ENCODE measurements around the gene SYTL1. TPM values are rescaled to one million over a fixed set of nuclear protein-coding genes. Genes with fewer than 3 reads are reported as not detected.
A peak's percentile ranks its signal among the peaks of the same experiment; 100 is the strongest.

Gene SYTL1
- total RNA-seq, 2 donors from 2014 or later, result 6.7 to 7.5 TPM

DNA sequence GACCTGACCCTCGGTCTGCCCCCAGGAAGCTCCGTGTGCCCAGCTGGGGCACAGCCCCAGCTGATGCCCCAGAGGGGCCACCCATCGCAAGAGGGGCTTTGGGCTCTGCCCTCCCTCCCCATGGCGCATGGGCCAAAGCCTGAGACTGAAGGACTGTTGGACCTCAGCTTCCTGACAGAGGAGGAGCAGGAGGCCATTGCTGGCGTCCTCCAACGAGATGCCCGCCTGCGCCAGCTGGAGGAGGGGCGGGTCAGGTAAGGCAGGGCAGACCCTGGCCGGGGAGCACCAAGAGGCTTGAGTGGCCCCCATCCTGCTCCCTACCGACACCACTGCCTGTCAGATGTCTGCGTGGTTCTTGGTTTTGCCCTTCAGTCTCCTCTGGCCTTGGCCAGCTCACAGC is 3.5 kb downstream of the SYTL1 start:
- Mint-ChIP-seq H3K4me3 (no peak overlapping the region), H3K27ac (no peak overlapping the region), H3K27me3 (ENCODE audit: insufficient read depth) (peaks cover 3% of the 10 kb centered on the region), H3K36me3 (ENCODE audit: low read depth) (peaks cover 4% of the 10 kb centered on the region), H3K9me3 (peaks cover 1% of the 10 kb centered on the region), H3K4me1 (peaks cover 19% of the 10 kb centered on the region)
- no peak overlapping the region for H3K9ac ChIP-seq (ENCODE audit: extremely low read depth, low read length, poor library complexity, severe bottlenecking)
- WGBS, 2 experiments (ENCODE audit: insufficient coverage in 1 of 2, insufficient read length in 1 of 2), result 90 to 93% methylated on average over 10 to 12 of the region's 12 CpGs
- H3K27ac ChIP-seq (ENCODE audit: low read depth, low read length), result no peak overlapping the region
- H3K36me3 ChIP-seq (ENCODE audit: control insufficient read depth, insufficient read depth, low read length), result no peaks in the 10 kb centered on the region
- H3K9me3 ChIP-seq (ENCODE audit: control insufficient read depth, low read length), result no peaks in the 10 kb centered on the region
- H3K4me1 ChIP-seq (ENCODE audit: control insufficient read depth, insufficient read depth, low read length), result no peaks in the 10 kb centered on the region
- TF ChIP-seq, protein P1, sequence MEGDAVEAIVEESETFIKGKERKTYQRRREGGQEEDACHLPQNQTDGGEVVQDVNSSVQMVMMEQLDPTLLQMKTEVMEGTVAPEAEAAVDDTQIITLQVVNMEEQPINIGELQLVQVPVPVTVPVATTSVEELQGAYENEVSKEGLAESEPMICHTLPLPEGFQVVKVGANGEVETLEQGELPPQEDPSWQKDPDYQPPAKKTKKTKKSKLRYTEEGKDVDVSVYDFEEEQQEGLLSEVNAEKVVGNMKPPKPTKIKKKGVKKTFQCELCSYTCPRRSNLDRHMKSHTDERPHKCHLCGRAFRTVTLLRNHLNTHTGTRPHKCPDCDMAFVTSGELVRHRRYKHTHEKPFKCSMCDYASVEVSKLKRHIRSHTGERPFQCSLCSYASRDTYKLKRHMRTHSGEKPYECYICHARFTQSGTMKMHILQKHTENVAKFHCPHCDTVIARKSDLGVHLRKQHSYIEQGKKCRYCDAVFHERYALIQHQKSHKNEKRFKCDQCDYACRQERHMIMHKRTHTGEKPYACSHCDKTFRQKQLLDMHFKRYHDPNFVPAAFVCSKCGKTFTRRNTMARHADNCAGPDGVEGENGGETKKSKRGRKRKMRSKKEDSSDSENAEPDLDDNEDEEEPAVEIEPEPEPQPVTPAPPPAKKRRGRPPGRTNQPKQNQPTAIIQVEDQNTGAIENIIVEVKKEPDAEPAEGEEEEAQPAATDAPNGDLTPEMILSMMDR (conservative IDR thresholded peaks at IDR 0.05), result no peak
- H3K4me3 ChIP-seq (ENCODE audit: low read length), result no peak overlapping the region
- DNase-seq, result peak; percentile 36
- peaks cover 8% of the 10 kb centered on the region for H3K27me3 ChIP-seq (ENCODE audit: control insufficient read depth, insufficient read depth, low read length, poor library complexity, severe bottlenecking)

DNA sequence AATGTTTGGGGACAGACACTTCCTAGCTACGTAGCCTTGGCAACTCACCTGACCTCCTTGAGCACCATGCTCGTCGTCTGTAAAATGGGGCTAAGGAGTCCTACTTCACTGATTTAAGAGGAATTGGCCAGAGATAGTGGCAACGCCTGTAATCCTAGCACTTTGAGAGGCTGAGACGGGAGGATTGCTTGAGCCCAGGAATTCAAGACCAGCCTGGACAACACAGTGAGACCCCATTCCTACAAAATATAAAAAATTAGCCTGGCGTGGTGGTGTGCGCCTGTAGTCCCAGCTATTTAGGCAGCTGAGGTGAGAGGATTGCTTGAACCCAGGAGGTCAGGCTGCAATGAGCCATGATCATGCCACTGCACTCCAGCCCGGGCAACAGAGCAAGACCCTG is 4.5 kb downstream of the SYTL1 start:
- peaks cover 5% of the 10 kb centered on the region for H3K9me3 Mint-ChIP-seq

DNA sequence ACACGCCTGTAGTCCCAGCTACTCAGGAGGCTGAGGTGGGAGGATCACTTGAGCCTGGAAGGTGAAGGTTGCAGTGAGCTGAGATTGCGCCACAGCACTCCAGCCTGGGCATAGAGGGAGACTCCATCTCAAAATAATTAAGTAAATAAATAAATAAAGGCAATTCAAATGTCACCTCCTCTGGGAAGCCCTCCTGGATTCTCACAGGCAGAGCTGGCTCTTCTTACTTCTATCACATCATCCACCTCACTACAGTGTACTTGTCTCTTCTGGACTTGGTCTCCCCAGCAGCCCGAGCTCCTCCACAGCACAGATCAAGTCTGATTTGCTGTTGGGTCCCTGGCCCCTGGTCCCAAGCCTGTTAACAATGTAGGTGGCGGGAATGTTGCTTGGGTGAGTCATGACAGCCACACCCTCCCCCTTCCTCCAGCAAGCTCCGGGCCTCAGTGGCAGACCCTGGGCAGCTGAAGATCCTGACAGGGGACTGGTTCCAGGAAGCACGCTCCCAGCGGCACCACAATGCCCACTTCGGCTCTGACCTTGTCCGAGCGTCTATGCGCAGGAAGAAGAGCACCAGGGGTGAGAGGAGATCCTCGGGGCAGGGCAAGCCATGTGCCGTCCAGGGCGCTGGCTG is 5.3 kb downstream of the SYTL1 start:
- Histone ChIP-seq H3K27me3 (ENCODE audit: control insufficient read depth, insufficient read depth, low read length, poor library complexity, severe bottlenecking) (peaks cover 16% of the 10 kb centered on the region), H3K9ac (ENCODE audit: extremely low read depth, low read length, poor library complexity, severe bottlenecking) (no peak overlapping the region), H3K36me3 (ENCODE audit: control insufficient read depth, insufficient read depth, low read length) (no peaks in the 10 kb centered on the region), H3K9me3 (ENCODE audit: control insufficient read depth, low read length) (no peaks in the 10 kb centered on the region), H3K4me3 (ENCODE audit: low read length) (no peak overlapping the region), H3K4me1 (ENCODE audit: control insufficient read depth, insufficient read depth, low read length) (no peaks in the 10 kb centered on the region), H3K27ac (ENCODE audit: low read depth, low read length) (no peak overlapping the region)
- Mint-ChIP-seq H3K4me3 (no peak overlapping the region), H3K4me1 (peaks cover 8% of the 10 kb centered on the region), H3K36me3 (ENCODE audit: low read depth) (peaks cover 4% of the 10 kb centered on the region), H3K27me3 (ENCODE audit: insufficient read depth) (peaks cover 11% of the 10 kb centered on the region), H3K9me3 (peaks cover 5% of the 10 kb centered on the region), H3K27ac (peak overlapping the region; percentile 48)
- TF ChIP-seq, protein P1 (conservative IDR thresholded peaks at IDR 0.05), result no peak
- DNase-seq, result peak; percentile 63
- WGBS, 2 experiments (ENCODE audit: insufficient coverage in 1 of 2, insufficient read length in 1 of 2), result 91 to 98% methylated on average over 8 to 14 of the region's 14 CpGs

More for the DNA sequence above, 4.5 kb downstream of the SYTL1 start:
- Mint-ChIP-seq H3K27ac (no peak overlapping the region), H3K4me1 (peaks cover 13% of the 10 kb centered on the region), H3K36me3 (ENCODE audit: low read depth) (peaks cover 4% of the 10 kb centered on the region), H3K27me3 (ENCODE audit: insufficient read depth) (peaks cover 11% of the 10 kb centered on the region), H3K4me3 (no peak overlapping the region)
- Histone ChIP-seq H3K27me3 (ENCODE audit: control insufficient read depth, insufficient read depth, low read length, poor library complexity, severe bottlenecking) (peaks cover 16% of the 10 kb centered on the region), H3K4me3 (ENCODE audit: low read length) (no peak overlapping the region), H3K36me3 (ENCODE audit: control insufficient read depth, insufficient read depth, low read length) (no peaks in the 10 kb centered on the region), H3K4me1 (ENCODE audit: control insufficient read depth, insufficient read depth, low read length) (no peaks in the 10 kb centered on the region), H3K9me3 (ENCODE audit: control insufficient read depth, low read length) (no peaks in the 10 kb centered on the region), H3K9ac (ENCODE audit: extremely low read depth, low read length, poor library complexity, severe bottlenecking) (no peak overlapping the region), H3K27ac (ENCODE audit: low read depth, low read length) (no peak overlapping the region)
- TF ChIP-seq, protein P1 (conservative IDR thresholded peaks at IDR 0.05), result no peak
- no peak for DNase-seq
- WGBS, 2 experiments (ENCODE audit: insufficient coverage in 1 of 2, insufficient read length in 1 of 2), result 94 to 96% methylated on average over 7 of the region's 8 CpGs
